GM23338 (cell line): ENCODE measurements around the gene DPH6. TPM values are rescaled to one million over a fixed set of nuclear protein-coding genes. Genes with fewer than 3 reads are reported as not detected.
A peak's percentile ranks its signal among the peaks of the same experiment; 100 is the strongest.

Experiments
- ATAC-seq: fragments of 200-7000 bp; cut with Tn5 transposase; 3 replicates; pipeline ENCODE4 v1.9.1; 2020
- DNase-seq: peaks from one replicate; pipeline ENCODE4 v3.0.0-alpha.2; 2015; ENCODE audit warnings: low spot score
- H2AFZ ChIP-seq: fragments of 200-600 bp; sonication (generic); 2 replicates; pipeline ENCODE4 v1.8.0; 2016; ENCODE audit warnings: antibody characterized with exemption, mild to moderate bottlenecking, moderate library complexity
- H3F3A ChIP-seq: fragments of 200-600 bp; sonication (generic); replicated peaks from 2 replicates; pipeline ENCODE4 v1.8.0; 2017; ENCODE audit warnings: antibody characterized with exemption, mixed run types, low read depth
- H3K27ac ChIP-seq: fragments of 200-600 bp; sonication (generic); 2 replicates; pipeline ENCODE4 v1.6.1; 2016; ENCODE audit warnings: low read depth
- H3K27me3 ChIP-seq: fragments of 200-600 bp; sonication (generic); 2 replicates; pipeline ENCODE4 v1.8.0; 2016; ENCODE audit warnings: mild to moderate bottlenecking, mixed run types, moderate library complexity; ENCODE audit not compliant: insufficient read depth
- H3K36me3 ChIP-seq: fragments of 200-600 bp; sonication (generic); 2 replicates; pipeline ENCODE4 v1.8.0; 2016; ENCODE audit warnings: mild to moderate bottlenecking; ENCODE audit not compliant: insufficient read depth
- H3K4me1 ChIP-seq: fragments of 200-600 bp; sonication (generic); 2 replicates; pipeline ENCODE4 v1.8.0; 2016; ENCODE audit warnings: mild to moderate bottlenecking, moderate library complexity; ENCODE audit not compliant: insufficient read depth
- H3K4me2 ChIP-seq: fragments of 200-600 bp; sonication (generic); 2 replicates; pipeline ENCODE4 v1.7.1; 2017; ENCODE audit warnings: mixed run types
- H3K4me3 ChIP-seq: fragments of 200-600 bp; sonication (generic); 2 replicates; pipeline ENCODE4 v1.6.1; 2016; ENCODE audit warnings: mixed run types
- H3K79me2 ChIP-seq: fragments of 200-600 bp; sonication (generic); replicated peaks from 2 replicates; pipeline ENCODE4 v1.8.0; 2017; ENCODE audit warnings: mild to moderate bottlenecking; ENCODE audit not compliant: insufficient read depth
- H3K9me2 ChIP-seq: fragments of 200-600 bp; sonication (generic); 2 replicates; pipeline ENCODE4 v1.8.0; 2017; ENCODE audit not compliant: insufficient read depth
- H4K20me1 ChIP-seq: fragments of 200-600 bp; sonication (generic); replicated peaks from 2 replicates; pipeline ENCODE4 v1.8.0; 2017; ENCODE audit warnings: mild to moderate bottlenecking; ENCODE audit not compliant: insufficient read depth
- H3K27ac Mint-ChIP-seq: 2 replicates; pipeline ENCODE4 v1.8.0; 2020; ENCODE audit warnings: inconsistent platforms, mild to moderate bottlenecking, moderate library complexity, mixed read lengths
- H3K27me3 Mint-ChIP-seq: 3 replicates; pipeline ENCODE4 v1.8.0; 2022; ENCODE audit warnings: low read depth, mild to moderate bottlenecking, moderate library complexity, mixed read lengths, inconsistent platforms; ENCODE audit not compliant: insufficient read depth, poor library complexity
- H3K36me3 Mint-ChIP-seq: 3 replicates; pipeline ENCODE4 v1.8.0; 2021; ENCODE audit warnings: low read depth, mild to moderate bottlenecking, inconsistent platforms, moderate library complexity, mixed read lengths
- H3K4me1 Mint-ChIP-seq: 3 replicates; pipeline ENCODE4 v1.8.0; 2020; ENCODE audit warnings: mild to moderate bottlenecking, inconsistent platforms, mixed read lengths
- H3K4me3 Mint-ChIP-seq: 3 replicates; pipeline ENCODE4 v1.8.0; 2021; ENCODE audit warnings: moderate library complexity, mild to moderate bottlenecking, inconsistent platforms, mixed read lengths
- H3K9me3 Mint-ChIP-seq: 3 replicates; pipeline ENCODE4 v1.8.0; 2020; ENCODE audit warnings: moderate library complexity, mild to moderate bottlenecking, inconsistent platforms, mixed read lengths
- CREB1 ChIP-seq: fragments of 250-450 bp; sonication (Bioruptor Pico); IDR thresholded peaks from 2 replicates; pipeline ENCODE4 v1.5.0; 2020; ENCODE audit warnings: low read depth, mild to moderate bottlenecking, moderate library complexity
- EZH2phosphoT487 ChIP-seq: fragments of 200-600 bp; sonication (generic); IDR thresholded peaks from one replicate; pipeline ENCODE4 v1.8.1; 2018; ENCODE audit warnings: antibody characterized with exemption; ENCODE audit not compliant: unreplicated experiment
- NANOG ChIP-seq: IDR thresholded peaks from 2 replicates; pipeline ENCODE4 v1.6.1; 2016; ENCODE audit warnings: antibody characterized with exemption, borderline replicate concordance
- POLR2AphosphoS5 ChIP-seq: IDR thresholded peaks from 2 replicates; pipeline ENCODE4 v1.6.1; 2016; ENCODE audit warnings: antibody characterized with exemption, low read depth
- STAT1 ChIP-seq: IDR thresholded peaks from one replicate; pipeline ENCODE4 v1.6.1; 2016; ENCODE audit warnings: antibody characterized with exemption; ENCODE audit not compliant: unreplicated experiment
- ZNF331 ChIP-seq: fragments of 250-450 bp; sonication (Bioruptor Pico); IDR thresholded peaks from 2 replicates; pipeline ENCODE4 v1.5.0; 2020; ENCODE audit warnings: low read depth, mild to moderate bottlenecking, moderate library complexity
- polyA plus RNA-seq: library from polyadenylated mRNA; unstranded; fragments of >200 nt; fragmentation: Nextera tagmentation; extraction: Ambion mirVana; gene quantifications from 2 replicates; pipeline ENCODE4 v1.2.1, GENCODE V29; 2016
- total RNA-seq: library from RNA; depleted of rRNA; stranded (reverse); fragments of >200 nt; shearing (Covaris generic); gene quantifications from 2 replicates; pipeline ENCODE4 v1.2.3, GENCODE V29; 2014
- TF ChIP-seq, protein P1 (sequence below): fragments of 250-450 bp; sonication (Bioruptor Pico); IDR thresholded peaks from 2 replicates; pipeline ENCODE4 v1.5.0; 2020; ENCODE audit warnings: mild to moderate bottlenecking, moderate library complexity
- TF ChIP-seq, protein P2 (sequence below): IDR thresholded peaks from one replicate; pipeline ENCODE4 v1.6.1; 2018; ENCODE audit warnings: antibody characterized with exemption; ENCODE audit not compliant: unreplicated experiment

Gene DPH6
- total and polyA plus RNA-seq, 2 experiments from 2014 or later = 37.9 to 46.9 TPM

DNA sequence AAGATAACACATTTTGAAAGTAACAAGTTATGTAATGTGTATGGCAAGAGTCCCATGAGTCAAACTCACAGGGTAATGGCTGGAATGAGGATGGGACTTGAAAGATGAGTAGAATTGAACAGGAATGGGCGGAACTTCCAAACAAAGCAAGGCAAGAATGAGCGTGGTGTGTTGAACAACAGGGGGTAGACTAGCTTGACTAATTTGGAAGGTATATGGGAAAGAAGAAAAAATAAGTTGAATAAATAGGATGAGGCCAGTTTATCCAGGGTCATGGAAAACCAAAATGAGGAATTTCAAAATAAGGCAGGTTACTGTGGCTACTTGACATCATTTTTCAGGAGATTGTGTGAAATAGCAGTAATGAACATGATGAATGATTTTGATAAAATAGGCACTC lies 2.5 kb upstream of the DPH6 start (continued):
- TF ChIP-seq, protein P1, sequence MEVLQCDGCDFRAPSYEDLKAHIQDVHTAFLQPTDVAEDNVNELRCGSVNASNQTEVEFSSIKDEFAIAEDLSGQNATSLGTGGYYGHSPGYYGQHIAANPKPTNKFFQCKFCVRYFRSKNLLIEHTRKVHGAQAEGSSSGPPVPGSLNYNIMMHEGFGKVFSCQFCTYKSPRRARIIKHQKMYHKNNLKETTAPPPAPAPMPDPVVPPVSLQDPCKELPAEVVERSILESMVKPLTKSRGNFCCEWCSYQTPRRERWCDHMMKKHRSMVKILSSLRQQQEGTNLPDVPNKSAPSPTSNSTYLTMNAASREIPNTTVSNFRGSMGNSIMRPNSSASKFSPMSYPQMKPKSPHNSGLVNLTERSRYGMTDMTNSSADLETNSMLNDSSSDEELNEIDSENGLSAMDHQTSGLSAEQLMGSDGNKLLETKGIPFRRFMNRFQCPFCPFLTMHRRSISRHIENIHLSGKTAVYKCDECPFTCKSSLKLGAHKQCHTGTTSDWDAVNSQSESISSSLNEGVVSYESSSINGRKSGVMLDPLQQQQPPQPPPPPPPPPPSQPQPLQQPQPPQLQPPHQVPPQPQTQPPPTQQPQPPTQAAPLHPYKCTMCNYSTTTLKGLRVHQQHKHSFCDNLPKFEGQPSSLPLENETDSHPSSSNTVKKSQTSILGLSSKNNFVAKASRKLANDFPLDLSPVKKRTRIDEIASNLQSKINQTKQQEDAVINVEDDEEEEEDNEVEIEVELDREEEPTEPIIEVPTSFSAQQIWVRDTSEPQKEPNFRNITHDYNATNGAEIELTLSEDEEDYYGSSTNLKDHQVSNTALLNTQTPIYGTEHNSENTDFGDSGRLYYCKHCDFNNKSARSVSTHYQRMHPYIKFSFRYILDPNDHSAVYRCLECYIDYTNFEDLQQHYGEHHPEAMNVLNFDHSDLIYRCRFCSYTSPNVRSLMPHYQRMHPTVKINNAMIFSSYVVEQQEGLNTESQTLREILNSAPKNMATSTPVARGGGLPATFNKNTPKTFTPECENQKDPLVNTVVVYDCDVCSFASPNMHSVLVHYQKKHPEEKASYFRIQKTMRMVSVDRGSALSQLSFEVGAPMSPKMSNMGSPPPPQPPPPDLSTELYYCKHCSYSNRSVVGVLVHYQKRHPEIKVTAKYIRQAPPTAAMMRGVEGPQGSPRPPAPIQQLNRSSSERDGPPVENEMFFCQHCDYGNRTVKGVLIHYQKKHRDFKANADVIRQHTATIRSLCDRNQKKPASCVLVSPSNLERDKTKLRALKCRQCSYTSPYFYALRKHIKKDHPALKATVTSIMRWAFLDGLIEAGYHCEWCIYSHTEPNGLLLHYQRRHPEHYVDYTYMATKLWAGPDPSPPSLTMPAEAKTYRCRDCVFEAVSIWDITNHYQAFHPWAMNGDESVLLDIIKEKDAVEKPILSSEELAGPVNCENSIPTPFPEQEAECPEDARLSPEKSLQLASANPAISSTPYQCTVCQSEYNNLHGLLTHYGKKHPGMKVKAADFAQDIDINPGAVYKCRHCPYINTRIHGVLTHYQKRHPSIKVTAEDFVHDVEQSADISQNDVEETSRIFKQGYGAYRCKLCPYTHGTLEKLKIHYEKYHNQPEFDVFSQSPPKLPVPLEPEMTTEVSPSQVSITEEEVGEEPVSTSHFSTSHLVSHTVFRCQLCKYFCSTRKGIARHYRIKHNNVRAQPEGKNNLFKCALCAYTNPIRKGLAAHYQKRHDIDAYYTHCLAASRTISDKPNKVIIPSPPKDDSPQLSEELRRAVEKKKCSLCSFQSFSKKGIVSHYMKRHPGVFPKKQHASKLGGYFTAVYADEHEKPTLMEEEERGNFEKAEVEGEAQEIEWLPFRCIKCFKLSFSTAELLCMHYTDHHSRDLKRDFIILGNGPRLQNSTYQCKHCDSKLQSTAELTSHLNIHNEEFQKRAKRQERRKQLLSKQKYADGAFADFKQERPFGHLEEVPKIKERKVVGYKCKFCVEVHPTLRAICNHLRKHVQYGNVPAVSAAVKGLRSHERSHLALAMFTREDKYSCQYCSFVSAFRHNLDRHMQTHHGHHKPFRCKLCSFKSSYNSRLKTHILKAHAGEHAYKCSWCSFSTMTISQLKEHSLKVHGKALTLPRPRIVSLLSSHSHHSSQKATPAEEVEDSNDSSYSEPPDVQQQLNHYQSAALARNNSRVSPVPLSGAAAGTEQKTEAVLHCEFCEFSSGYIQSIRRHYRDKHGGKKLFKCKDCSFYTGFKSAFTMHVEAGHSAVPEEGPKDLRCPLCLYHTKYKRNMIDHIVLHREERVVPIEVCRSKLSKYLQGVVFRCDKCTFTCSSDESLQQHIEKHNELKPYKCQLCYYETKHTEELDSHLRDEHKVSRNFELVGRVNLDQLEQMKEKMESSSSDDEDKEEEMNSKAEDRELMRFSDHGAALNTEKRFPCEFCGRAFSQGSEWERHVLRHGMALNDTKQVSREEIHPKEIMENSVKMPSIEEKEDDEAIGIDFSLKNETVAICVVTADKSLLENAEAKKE = no peak
- no peak for TF ChIP-seq STAT1
- TF ChIP-seq, protein P2, sequence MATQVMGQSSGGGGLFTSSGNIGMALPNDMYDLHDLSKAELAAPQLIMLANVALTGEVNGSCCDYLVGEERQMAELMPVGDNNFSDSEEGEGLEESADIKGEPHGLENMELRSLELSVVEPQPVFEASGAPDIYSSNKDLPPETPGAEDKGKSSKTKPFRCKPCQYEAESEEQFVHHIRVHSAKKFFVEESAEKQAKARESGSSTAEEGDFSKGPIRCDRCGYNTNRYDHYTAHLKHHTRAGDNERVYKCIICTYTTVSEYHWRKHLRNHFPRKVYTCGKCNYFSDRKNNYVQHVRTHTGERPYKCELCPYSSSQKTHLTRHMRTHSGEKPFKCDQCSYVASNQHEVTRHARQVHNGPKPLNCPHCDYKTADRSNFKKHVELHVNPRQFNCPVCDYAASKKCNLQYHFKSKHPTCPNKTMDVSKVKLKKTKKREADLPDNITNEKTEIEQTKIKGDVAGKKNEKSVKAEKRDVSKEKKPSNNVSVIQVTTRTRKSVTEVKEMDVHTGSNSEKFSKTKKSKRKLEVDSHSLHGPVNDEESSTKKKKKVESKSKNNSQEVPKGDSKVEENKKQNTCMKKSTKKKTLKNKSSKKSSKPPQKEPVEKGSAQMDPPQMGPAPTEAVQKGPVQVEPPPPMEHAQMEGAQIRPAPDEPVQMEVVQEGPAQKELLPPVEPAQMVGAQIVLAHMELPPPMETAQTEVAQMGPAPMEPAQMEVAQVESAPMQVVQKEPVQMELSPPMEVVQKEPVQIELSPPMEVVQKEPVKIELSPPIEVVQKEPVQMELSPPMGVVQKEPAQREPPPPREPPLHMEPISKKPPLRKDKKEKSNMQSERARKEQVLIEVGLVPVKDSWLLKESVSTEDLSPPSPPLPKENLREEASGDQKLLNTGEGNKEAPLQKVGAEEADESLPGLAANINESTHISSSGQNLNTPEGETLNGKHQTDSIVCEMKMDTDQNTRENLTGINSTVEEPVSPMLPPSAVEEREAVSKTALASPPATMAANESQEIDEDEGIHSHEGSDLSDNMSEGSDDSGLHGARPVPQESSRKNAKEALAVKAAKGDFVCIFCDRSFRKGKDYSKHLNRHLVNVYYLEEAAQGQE = no peak
- TF ChIP-seq ZNF331 (CRISPR knock-in tag) = no peak

DNA sequence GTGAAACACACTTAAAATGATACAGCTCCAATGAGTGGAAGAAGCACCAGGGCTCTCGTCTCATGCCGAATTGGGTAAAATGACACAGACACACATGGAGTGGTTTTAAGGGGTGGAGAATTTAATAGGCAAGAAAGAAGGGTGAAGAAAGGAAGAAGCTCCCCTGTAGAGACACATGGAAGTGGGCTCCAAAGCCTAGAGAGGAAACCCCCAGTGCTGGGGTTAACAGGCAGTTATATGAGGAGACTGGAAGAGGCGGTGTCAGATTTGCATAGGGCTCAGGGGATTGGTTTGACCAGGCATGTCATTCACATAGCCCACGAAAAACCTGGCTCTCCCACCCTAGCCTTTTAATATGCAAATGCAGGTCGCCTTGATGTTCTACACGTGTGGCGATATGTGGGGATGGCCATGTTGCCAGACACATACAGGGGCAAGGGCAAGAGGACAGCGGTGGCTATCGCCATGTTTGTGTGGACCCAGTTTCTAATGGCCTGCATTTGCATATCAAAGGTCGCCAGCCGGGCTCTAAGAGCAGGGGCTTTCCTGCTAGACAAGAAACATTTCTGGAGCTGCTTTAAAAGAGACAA lies 1.9 kb upstream of the DPH6 start:
- DNase-seq (peak; percentile 86), ATAC-seq (peak; percentile 57)
- peaks cover 2% of the 10 kb centered on the region; the same call in 1 of the 3 replicates for H3K9me3 Mint-ChIP-seq
- Histone ChIP-seq H2AFZ (no peak overlapping the region), H3K4me3 (peak overlapping the region; percentile 71), H3K4me1 (peaks cover 37% of the 10 kb centered on the region), H3K9me2 (no peaks in the 10 kb centered on the region), H3F3A (no peaks in the 10 kb centered on the region; the same call in 1 of the 2 replicates), H4K20me1 (no peaks in the 10 kb centered on the region), H3K36me3 (no peaks in the 10 kb centered on the region), H3K27ac (peak overlapping the region; percentile 98), H3K4me2 (peak overlapping the region; percentile 84), H3K27me3 (no peaks in the 10 kb centered on the region), H3K79me2 (0 out of 2 replicates have a peak, but pooled peaks cover 3% of the 10 kb centered on the region)
- peaks cover 45% of the 10 kb centered on the region for H3K4me1 Mint-ChIP-seq
- H3K36me3 Mint-ChIP-seq = peaks cover 11% of the 10 kb centered on the region; the same call in 2 of the 3 replicates
- peak overlapping the region; percentile 85 for H3K27ac Mint-ChIP-seq
- no peaks in the 10 kb centered on the region for H3K27me3 Mint-ChIP-seq
- peak overlapping the region; percentile 95 for H3K4me3 Mint-ChIP-seq
- TF ChIP-seq POLR2AphosphoS5 (peak; percentile 60), CREB1 (peak; percentile 56; the same call in 1 of the 2 replicates), EZH2phosphoT487 (no peak), NANOG (no peak)
